ENCODE data around the gene LUC7L3.
A peak's percentile ranks its signal among the peaks of the same experiment; 100 is the strongest.

The LUC7L3 gene

DNA sequence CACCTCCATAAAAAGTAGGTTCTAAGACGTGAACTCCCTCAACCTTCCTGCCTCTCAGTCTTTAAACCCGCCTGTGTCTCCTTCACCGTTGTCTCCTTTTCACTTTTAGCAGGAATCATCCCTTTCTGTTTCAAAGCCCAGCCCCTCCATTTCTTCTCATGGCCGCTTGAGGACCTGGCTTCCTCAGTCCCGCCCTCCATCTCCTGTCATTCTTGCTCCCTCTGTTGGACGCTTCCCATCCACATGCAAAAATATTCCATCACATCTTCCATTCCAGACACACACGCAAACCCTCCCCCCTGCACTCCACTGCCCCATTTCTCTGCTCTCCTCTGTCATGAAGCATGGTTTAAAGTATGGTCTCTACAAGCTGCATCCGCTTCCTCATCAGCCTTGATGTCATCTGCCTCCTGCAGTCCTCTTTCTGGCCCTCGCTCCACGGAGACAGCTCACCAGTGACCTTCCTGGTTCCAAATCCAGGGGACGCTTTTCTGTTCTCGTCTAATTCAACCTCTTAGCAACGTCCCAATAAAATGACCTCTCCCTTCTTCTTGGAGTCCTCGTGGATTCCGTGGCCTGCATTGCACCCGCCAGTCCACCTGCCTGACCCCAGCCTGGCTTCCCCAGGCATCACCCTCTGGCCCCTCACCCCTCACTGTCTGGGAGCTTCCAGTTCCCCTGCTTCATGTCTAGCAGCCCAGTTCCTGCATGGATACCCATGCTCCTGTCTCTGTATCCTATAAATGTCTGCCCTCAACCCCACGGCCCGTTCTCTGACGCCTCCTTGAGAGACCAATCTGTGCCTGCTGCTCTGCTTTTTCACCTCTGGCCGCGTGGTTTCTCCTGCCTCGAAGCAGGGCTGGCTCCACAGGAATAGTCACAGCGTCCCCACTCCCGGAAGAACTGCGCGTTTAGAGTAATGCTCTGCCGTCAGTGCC, 37.9 kb upstream of the LUC7L3 start:
- Mint-ChIP-seq H3K9me3 (no peaks in the 10 kb centered on the region), H3K36me3 (ENCODE audit: low read depth) (no peaks in the 10 kb centered on the region), H3K4me1 (peaks cover 27% of the 10 kb centered on the region), H3K27ac (peak overlapping the region; percentile 56 to 89 (median 71)), H3K4me3 (no peak overlapping the region), H3K27me3 (ENCODE audit: low read depth) (peaks cover 9% of the 10 kb centered on the region)
- TF ChIP-seq, protein P1, sequence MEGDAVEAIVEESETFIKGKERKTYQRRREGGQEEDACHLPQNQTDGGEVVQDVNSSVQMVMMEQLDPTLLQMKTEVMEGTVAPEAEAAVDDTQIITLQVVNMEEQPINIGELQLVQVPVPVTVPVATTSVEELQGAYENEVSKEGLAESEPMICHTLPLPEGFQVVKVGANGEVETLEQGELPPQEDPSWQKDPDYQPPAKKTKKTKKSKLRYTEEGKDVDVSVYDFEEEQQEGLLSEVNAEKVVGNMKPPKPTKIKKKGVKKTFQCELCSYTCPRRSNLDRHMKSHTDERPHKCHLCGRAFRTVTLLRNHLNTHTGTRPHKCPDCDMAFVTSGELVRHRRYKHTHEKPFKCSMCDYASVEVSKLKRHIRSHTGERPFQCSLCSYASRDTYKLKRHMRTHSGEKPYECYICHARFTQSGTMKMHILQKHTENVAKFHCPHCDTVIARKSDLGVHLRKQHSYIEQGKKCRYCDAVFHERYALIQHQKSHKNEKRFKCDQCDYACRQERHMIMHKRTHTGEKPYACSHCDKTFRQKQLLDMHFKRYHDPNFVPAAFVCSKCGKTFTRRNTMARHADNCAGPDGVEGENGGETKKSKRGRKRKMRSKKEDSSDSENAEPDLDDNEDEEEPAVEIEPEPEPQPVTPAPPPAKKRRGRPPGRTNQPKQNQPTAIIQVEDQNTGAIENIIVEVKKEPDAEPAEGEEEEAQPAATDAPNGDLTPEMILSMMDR (IDR thresholded peaks at IDR 0.05; ENCODE audit: unreplicated experiment in 3 of 3), result peak; percentile 50 to 69 (median 63)

DNA sequence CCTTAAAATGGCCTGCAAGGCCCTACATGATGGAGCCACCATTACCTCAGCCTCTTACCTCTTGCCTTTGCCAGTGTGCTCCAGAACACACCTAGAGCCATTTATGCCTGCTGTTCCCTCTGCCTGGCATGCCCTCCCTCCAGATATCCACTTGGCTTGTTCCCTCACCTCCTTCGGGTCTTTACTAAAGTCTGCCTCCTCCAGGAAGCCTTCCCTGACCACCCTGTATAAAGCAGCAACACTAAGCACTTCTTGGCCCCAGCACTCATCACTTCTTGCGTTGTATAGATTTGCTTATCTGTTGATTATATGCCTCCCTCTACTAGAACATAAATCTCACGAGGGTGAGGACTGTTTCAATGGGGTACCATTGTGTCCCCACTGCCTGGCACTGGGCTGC, 37.0 kb upstream of the LUC7L3 start:
- Mint-ChIP-seq H3K4me3 (no peak overlapping the region), H3K4me1 (peaks cover 36% of the 10 kb centered on the region), H3K36me3 (ENCODE audit: low read depth) (no peaks in the 10 kb centered on the region), H3K27ac (peak overlapping the region in 1 of 3 experiments; percentile 81), H3K9me3 (no peaks in the 10 kb centered on the region), H3K27me3 (ENCODE audit: low read depth) (peaks cover 10% of the 10 kb centered on the region)
- TF ChIP-seq, protein P1 (IDR thresholded peaks at IDR 0.05; ENCODE audit: unreplicated experiment in 3 of 3), result no peak

DNA sequence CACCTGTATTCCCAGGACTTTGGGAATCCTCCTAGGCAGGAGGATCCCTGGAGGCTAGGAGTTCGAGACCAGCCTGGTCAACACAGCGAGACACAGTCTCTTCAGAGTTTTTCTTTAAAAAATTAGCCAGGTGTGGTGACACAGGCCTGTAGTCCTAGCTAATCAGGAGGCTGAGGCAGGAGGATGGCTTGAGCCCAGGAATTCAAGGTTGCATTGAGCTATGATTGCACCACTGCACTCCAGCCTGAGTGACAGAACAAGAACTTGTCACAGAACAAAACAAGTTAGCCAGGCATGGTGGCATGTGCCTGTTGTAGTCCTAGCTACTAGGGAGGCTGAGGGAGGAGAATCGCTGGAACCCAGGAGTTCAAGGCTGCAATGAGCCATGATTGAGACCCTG, 36.5 kb upstream of the LUC7L3 start:
- H3K4me1 Mint-ChIP-seq, result peaks cover 39% of the 10 kb centered on the region
- TF ChIP-seq, protein P1 (IDR thresholded peaks at IDR 0.05; ENCODE audit: unreplicated experiment in 3 of 3), result no peak
- H3K27me3 Mint-ChIP-seq (ENCODE audit: low read depth), result peaks cover 13% of the 10 kb centered on the region
- H3K27ac Mint-ChIP-seq, result no peak overlapping the region
- H3K4me3 Mint-ChIP-seq, result no peak overlapping the region
- no peaks in the 10 kb centered on the region for H3K9me3 Mint-ChIP-seq
- no peaks in the 10 kb centered on the region for H3K36me3 Mint-ChIP-seq (ENCODE audit: low read depth)

DNA sequence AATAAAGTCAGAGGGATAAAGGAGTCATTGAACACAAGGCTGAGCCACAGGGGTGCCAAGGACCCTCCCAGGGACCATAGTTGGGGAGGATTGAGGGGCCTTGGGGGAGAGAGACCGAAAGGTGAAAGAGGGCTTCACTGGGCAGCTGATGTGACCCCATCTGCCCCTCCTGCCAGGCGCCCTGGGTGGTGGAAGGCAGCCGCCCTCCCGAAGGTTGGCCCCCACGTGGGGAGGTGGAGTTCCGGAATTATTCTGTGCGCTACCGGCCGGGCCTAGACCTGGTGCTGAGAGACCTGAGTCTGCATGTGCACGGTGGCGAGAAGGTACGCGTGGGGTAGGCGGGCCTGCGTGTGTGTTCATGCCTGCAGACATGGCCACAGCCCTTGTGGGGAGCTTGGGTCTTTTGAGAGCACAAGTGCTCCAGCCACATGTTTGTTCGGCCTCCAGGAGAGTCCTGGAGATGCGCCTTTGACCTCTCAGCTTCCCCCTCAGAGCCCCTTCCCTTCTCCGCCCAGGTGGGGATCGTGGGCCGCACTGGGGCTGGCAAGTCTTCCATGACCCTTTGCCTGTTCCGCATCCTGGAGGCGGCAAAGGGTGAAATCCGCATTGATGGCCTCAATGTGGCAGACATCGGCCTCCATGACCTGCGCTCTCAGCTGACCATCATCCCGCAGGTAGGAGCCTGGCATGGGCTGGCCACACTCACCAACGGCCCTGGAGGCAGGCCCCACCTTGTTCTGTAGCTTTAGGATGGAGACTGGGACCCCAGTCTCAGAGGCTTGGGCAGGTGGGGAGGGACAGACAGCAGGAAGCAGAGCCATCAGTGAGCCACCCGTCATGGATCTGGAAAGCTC, 35.7 kb upstream of the LUC7L3 start:
- Mint-ChIP-seq H3K36me3 (ENCODE audit: low read depth) (no peaks in the 10 kb centered on the region), H3K4me3 (no peak overlapping the region), H3K27me3 (ENCODE audit: low read depth) (peaks cover 13% of the 10 kb centered on the region), H3K4me1 (peaks cover 39% of the 10 kb centered on the region), H3K27ac (peak overlapping the region in 1 of 3 experiments; percentile 47), H3K9me3 (no peaks in the 10 kb centered on the region)
- TF ChIP-seq, protein P1 (IDR thresholded peaks at IDR 0.05; ENCODE audit: unreplicated experiment in 3 of 3), result no peak

DNA sequence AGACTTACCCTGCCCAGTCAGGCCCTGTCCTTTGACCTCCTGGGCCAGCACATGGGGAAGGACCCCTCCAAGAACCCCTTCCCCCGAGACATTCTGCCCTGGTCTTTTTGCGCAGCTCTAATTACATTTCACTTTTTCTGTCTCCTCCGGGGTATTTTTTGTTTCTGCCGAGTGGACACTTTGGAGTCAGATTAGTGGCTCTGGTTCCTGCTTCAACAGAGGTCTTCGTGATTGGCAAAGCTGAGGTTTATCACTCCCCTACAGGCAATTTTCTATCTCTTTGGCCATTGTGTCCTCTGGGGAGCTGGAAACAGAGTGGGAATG, 35.2 kb upstream of the LUC7L3 start:
- no peak overlapping the region for H3K4me3 Mint-ChIP-seq
- no peaks in the 10 kb centered on the region for H3K9me3 Mint-ChIP-seq
- TF ChIP-seq, protein P1 (IDR thresholded peaks at IDR 0.05; ENCODE audit: unreplicated experiment in 3 of 3), result no peak
- peak overlapping the region in 2 of 3 experiments; percentile 47 to 66 for H3K27ac Mint-ChIP-seq
- peaks cover 13% of the 10 kb centered on the region for H3K27me3 Mint-ChIP-seq (ENCODE audit: low read depth)
- peaks cover 39% of the 10 kb centered on the region for H3K4me1 Mint-ChIP-seq
- no peaks in the 10 kb centered on the region for H3K36me3 Mint-ChIP-seq (ENCODE audit: low read depth)

Data from nephron (organoid).